AG04450 (cell line): ENCODE measurements around the gene ACYP1. TPM values are rescaled to one million over a fixed set of nuclear protein-coding genes. Genes with fewer than 3 reads are reported as not detected.

Source experiments
- CTCF ChIA-PET: fragments of 300-600, 350-600 bp; formaldehyde crosslinking; extraction: SDS; loops from one replicate; lab custom pipeline; 2022; ENCODE audit warnings: antibody characterized with exemption, inconsistent platforms; lab: Charles Lee
- POLR2A ChIA-PET: fragments of 350-600 bp; formaldehyde crosslinking; extraction: SDS; loops from one replicate; lab custom pipeline; 2021; ENCODE audit warnings: antibody characterized with exemption, inconsistent platforms; lab: Yijun Ruan, JAX
- DNase-seq: peaks from one replicate; pipeline ENCODE4 v3.0.0-alpha.2; 2011; ENCODE audit warnings: low read depth, low spot score
- H3K27ac ChIP-seq: one replicate; pipeline ENCODE4 v1.5.1; 2012; ENCODE audit warnings: low read depth, low read length, control low read depth
- H3K27me3 ChIP-seq: one replicate; pipeline ENCODE4 v1.6.0; 2012; ENCODE audit warnings: low read length; ENCODE audit not compliant: control insufficient read depth, insufficient read depth
- H3K4me3 ChIP-seq: 2 replicates; pipeline ENCODE4 v1.5.1; 2011; ENCODE audit warnings: mild to moderate bottlenecking, low read depth, low read length, control low read depth
- H3K9me3 ChIP-seq: 2 replicates; pipeline ENCODE4 v1.5.1; 2012; ENCODE audit warnings: low read length; ENCODE audit not compliant: control insufficient read depth, insufficient read depth
- CTCF ChIP-seq: IDR thresholded peaks from 2 replicates; pipeline ENCODE4 v1.5.1; 2011; ENCODE audit warnings: low read depth, low read length, control low read depth, inconsistent platforms
- polyA plus RNA-seq: library from polyadenylated mRNA; depleted of rRNA; stranded (reverse); fragments of >200 nt; gene quantifications from 2 replicates; pipeline ENCODE4 v1.2.3, GENCODE V29; 2011

The ACYP1 gene
- polyA plus RNA-seq, 1 experiment: 18.4 TPM

- Histone ChIP-seq H3K27ac (no peak overlapping the region), H3K9me3 (no peaks in the 10 kb centered on the region), H3K4me3 (no peak overlapping the region), H3K27me3 (no peaks in the 10 kb centered on the region)
- TF ChIP-seq CTCF: no peak
- no peak for DNase-seq
- POLR2A ChIA-PET: no interaction called here
- CTCF ChIA-PET: interaction anchor here (0.8 to 1.4 kb wide), 2 partner anchors 10 to 206 kb away, joined by 3 to 10 read pairs; no protein-coding TSS in a partner anchor
These were observed 34.4 kb upstream of the ACYP1 start for GRCh38 chr14:75098212-75098611.

GRCh38 chr14:75096959-75097358 is 33.1 kb upstream of the ACYP1 start:
- TF ChIP-seq CTCF: no peak
- H3K27ac ChIP-seq: no peak overlapping the region
- ChIA-PET POLR2A (no interaction called here), CTCF (interaction anchor here (1.0 kb wide), 1 partner anchor 8 kb away, joined by 5 read pairs; no protein-coding TSS in a partner anchor)
- no peak overlapping the region for H3K4me3 ChIP-seq
- no peaks in the 10 kb centered on the region for H3K27me3 ChIP-seq
- H3K9me3 ChIP-seq: no peaks in the 10 kb centered on the region
- no peak for DNase-seq

GRCh38 chr14:75095690-75096089 is 31.9 kb upstream of the ACYP1 start:
- H3K9me3 ChIP-seq: no peaks in the 10 kb centered on the region
- DNase-seq: no peak
- no peak overlapping the region for H3K27ac ChIP-seq
- no peak for TF ChIP-seq CTCF
- ChIA-PET POLR2A (no interaction called here), CTCF (interaction anchor here (0.6 kb wide), 1 partner anchor 113 kb away, joined by 12 read pairs; no protein-coding TSS in a partner anchor)
- H3K27me3 ChIP-seq: no peaks in the 10 kb centered on the region
- H3K4me3 ChIP-seq: no peak overlapping the region

- Histone ChIP-seq H3K27me3 (no peaks in the 10 kb centered on the region), H3K4me3 (no peak overlapping the region), H3K9me3 (no peaks in the 10 kb centered on the region), H3K27ac (no peak overlapping the region)
- ChIA-PET CTCF (interaction anchor here (0.6 kb wide), 1 partner anchor 42 kb away, joined by 3 read pairs; no protein-coding TSS in a partner anchor), POLR2A (no interaction called here)
- TF ChIP-seq CTCF: no peak
- no peak for DNase-seq
These were observed 31.1 kb upstream of the ACYP1 start for GRCh38 chr14:75094896-75095295.

GRCh38 chr14:75092698-75093097 is 28.9 kb upstream of the ACYP1 start:
- Histone ChIP-seq H3K27ac (no peak overlapping the region), H3K9me3 (no peaks in the 10 kb centered on the region), H3K27me3 (no peaks in the 10 kb centered on the region), H3K4me3 (no peak overlapping the region)
- POLR2A ChIA-PET: no interaction called here
- CTCF ChIA-PET: interaction anchor here (0.7 kb wide), 1 partner anchor 38 kb away, joined by 3 read pairs; no protein-coding TSS in a partner anchor
- TF ChIP-seq CTCF: no peak
- no peak for DNase-seq
